Erythroblast (primary cell): ENCODE data around the gene WASF2.

ENCODE experiments used
- GATA1 ChIP-seq: IDR thresholded peaks from 2 replicates; pipeline ENCODE4 v1.6.1; 2011; ENCODE audit warnings: low read depth, mild to moderate bottlenecking, control low read depth, low read length, moderate library complexity
- POLR2A ChIP-seq: IDR thresholded peaks from 2 replicates; pipeline ENCODE4 v1.6.1; 2011; ENCODE audit warnings: mild to moderate bottlenecking, low read length

DNA sequence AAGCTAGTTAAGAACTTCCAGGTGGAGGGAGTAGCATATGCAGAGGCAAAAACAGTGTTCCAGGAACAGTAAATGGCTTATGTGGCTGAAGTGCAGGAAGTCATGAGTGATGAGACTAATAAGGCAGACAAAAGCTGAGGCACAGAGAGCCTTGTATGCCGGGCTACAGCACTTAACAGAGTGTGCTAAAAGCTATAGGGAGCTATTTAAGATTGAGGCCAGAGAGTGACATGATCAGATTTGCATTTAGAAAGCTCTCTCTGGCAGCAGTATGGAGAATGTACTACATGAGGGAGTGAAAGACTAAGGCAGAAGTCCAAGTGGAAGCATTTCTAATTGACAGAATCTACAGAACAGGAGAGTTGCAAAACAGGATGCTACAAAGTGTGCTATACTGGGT, 38.6 kb downstream of the WASF2 start:
- TF ChIP-seq POLR2A = no peak
- no peak for TF ChIP-seq GATA1
